Measurements from ENCODE around the gene KLRD1. TPM values are rescaled to one million over a fixed set of nuclear protein-coding genes. Genes with fewer than 3 reads are reported as not detected.
"Not testable (repeated sequence)": the region's sequence is repeated elsewhere in the genome, so short reads cannot be mapped to it uniquely, and the experiment has no call there.

KLRD1 gene
- total RNA-seq, 1 experiment from 2014 or later: 0.08 TPM

DNA sequence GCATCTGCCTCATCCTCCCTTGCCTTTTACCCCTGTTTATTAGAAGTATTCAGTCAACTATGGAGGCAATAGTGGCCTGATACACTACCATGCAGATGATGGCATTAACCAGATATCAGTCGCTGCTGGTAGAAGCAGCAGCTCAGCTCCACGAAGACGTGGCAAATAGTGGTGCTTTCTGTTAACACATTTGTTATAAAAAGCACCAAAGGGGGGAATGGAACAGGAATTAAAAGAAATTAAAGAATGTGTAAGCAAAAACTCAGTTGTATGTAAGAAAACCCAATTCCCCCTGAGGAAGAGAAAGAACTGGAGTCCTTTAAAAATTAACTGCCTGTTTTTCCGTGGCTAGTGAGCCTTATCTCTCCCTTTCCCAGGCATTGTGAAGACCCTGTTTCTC lies 60.0 kb downstream of the KLRD1 start:
- not testable (repeated sequence) for H3K9me3 ChIP-seq (replicated peaks); H3K27me3 ChIP-seq (replicated peaks); DNase-seq (ENCODE audit: low read depth in 1 of 2, low spot score in 2 of 2); H3K4me3 ChIP-seq; H3K27ac ChIP-seq; H3K36me3 ChIP-seq
- peaks cover 27% of the 10 kb centered on the region for H3K4me1 ChIP-seq (replicated peaks)

DNA sequence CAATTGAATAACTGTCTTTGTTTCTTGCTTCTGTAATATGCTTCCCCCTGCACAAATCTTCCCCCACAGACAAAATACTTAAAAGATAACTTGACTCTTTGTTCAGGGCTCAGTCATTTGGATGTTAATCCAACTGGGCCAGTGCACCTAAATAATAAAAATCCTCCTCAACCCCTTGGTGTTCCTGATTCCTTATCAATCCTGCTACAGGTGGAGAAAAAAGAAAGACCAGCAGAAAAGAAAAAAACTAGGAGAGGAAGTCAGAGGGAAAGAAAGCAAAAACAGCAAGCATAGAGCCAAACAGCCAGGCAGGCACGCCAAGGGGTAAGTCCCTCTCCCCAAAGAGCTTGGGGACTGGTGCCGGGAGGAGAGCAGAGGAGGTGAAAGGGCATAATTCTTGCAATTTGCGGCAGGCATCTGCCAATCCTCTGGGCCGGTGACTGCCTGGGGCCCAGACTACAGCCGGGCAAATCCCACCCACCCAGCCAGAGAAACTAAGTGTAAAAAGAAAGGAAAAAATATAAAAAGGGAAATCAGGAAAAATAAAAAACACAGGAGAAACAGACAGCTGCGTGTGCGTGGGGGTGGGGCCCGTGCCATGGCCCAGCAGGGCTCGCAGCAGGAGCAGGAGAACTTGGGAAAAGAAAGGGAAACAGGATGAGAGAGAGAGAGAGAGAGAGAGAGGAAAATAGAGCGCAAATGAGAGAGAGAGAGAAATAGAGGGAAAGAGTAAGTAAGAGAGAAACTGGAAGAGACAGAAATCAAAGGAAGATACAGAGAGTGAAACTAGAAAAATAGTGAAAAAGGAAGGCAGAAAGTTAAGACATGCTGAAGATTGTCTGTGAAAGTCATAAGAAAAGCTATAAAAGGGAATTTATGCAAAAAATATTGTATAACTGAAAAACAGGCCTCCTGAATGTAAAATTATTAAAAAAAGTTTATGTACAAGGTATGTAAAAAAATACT lies 60.8 kb downstream of the KLRD1 start:
- Histone ChIP-seq H3K9me3 (replicated peaks) (peaks cover 3% of the 10 kb centered on the region), H3K4me3 (no peak overlapping the region), H3K27me3 (replicated peaks) (no peaks in the 10 kb centered on the region), H3K36me3 (no peaks in the 10 kb centered on the region), H3K27ac (no peak overlapping the region), H3K4me1 (replicated peaks) (peaks cover 19% of the 10 kb centered on the region)
- DNase-seq (ENCODE audit: low read depth in 1 of 2, low spot score in 2 of 2): no peak

DNA sequence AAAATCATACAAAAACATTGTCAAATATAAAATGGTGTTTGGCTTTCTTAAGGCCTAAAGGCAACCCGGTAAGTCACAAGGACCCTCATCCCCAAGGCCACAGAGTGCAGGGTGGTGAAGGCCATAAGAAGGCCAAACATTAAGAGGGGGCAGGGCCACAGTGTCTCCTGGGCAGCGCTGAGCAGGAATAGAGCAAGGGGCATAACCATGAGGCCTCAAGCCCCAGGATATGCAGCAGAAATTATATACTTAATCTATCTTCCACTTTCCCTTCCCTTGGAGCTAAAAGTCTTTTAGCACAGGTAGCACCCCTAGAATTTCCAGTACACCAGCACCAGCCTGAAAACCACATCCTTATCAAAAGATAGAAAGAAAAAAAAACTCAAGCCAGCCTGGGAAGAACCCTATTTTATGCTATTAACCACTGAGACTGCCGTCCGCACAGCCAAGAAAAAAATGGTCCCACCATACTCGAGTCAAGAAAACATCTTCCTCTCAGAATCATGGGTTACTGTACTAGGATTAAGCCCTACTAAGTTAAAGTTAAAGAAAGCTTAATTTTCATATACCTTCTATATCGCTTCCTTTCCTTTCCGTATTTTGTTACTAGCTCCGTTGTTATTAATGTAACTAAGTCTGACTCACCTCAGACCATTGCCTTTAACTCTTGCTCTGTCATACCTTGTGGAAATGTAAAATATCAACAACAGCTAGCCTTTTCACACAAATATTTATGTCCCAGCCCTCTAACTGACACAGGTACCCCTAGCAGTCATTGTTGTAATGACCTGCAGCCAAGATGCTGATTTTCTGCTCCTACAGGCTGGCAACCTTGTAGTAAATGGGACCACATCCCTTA lies 62.1 kb downstream of the KLRD1 start:
- H3K9me3 ChIP-seq (replicated peaks): peaks cover 3% of the 10 kb centered on the region
- H3K27ac ChIP-seq: no peak overlapping the region
- H3K4me3 ChIP-seq: no peak overlapping the region
- DNase-seq (ENCODE audit: low read depth in 1 of 2, low spot score in 2 of 2): no peak
- H3K27me3 ChIP-seq (replicated peaks): no peaks in the 10 kb centered on the region
- peaks cover 10% of the 10 kb centered on the region for H3K4me1 ChIP-seq (replicated peaks)
- H3K36me3 ChIP-seq: no peaks in the 10 kb centered on the region

DNA sequence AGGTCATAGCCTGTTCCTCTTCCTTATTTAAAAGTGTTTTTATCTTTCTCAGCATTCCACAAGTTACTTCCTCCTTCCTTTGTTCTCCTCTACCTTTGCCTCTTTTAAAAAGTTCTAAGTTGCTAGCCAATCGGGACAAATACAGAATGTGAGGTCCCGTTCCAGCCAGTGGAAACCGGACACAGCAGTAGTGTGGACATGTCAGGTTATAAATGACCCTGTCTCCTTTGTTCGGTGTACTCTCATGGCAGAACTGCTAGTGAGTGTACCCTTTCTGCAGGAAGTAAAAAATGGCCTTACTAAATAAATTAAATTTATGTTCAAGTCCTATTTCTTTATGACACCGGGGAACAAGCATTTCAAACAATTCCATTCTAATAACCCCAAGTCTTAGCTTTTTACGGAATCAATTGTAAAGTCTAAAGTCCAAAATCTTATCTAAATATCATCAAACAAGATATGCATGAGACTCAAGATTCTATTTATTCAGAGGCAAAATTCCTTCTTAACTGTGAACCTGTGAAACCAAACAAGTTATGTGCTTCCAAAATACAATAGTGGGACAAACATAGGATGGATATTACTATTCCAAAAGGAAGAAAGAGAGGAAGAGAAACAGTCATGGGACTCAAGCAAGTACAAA lies 64.3 kb downstream of the KLRD1 start:
- H3K27ac ChIP-seq; H3K9me3 ChIP-seq (replicated peaks): not testable (repeated sequence)

DNA sequence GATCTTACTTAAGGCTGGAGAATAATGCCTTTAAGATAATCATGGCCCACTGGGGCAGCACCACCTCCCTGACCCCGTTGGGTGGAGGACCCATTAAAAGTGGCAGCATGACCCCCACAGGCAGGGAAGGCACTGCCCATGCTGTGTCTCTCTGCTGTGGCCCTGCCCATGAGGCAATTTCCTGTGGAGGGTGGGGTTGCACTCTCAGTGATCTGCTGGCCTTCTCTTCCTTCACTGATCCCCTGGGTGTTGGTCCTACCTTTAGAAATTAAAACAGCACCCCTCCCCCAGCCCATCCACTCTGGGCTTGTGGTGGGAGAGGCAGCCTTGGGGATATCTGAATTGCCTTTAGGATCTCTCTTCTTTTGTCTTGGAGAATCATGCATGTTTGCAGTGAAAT lies 64.9 kb downstream of the KLRD1 start:
- Histone ChIP-seq H3K27me3 (replicated peaks) (no peaks in the 10 kb centered on the region), H3K4me3 (no peak overlapping the region), H3K9me3 (replicated peaks) (peaks cover 1% of the 10 kb centered on the region), H3K27ac (no peak overlapping the region), H3K4me1 (replicated peaks) (no peaks in the 10 kb centered on the region), H3K36me3 (no peaks in the 10 kb centered on the region)
- no peak for DNase-seq (ENCODE audit: low read depth in 1 of 2, low spot score in 2 of 2)

More for the DNA sequence above, 64.3 kb downstream of the KLRD1 start:
- not testable (repeated sequence) for DNase-seq (ENCODE audit: low read depth in 1 of 2, low spot score in 2 of 2); H3K4me1 ChIP-seq (replicated peaks); H3K36me3 ChIP-seq; H3K27me3 ChIP-seq (replicated peaks); H3K4me3 ChIP-seq

DNA sequence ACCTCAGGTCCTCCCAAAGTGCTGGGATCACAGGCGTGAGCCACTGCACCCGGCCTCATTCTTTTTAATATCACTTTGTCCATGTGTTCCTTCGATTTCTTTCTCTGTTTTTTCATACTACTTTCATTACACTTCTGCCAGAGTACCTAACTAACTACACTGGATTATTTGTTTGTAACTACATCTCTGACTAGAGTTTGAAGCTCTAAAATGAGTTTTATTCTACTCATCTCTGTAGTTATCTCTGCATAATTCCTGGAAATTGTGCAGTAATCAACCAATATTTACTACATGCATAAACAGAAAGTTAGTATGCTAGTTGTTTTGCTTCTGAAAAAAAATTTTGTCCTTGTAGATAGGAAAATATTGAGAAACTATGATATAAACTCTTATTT lies 67.0 kb downstream of the KLRD1 start:
- DNase-seq (ENCODE audit: low read depth in 1 of 2, low spot score in 2 of 2): no peak
- Histone ChIP-seq H3K9me3 (replicated peaks) (no peaks in the 10 kb centered on the region), H3K4me1 (replicated peaks) (no peaks in the 10 kb centered on the region), H3K4me3 (no peak overlapping the region), H3K27me3 (replicated peaks) (no peaks in the 10 kb centered on the region), H3K27ac (no peak overlapping the region), H3K36me3 (no peaks in the 10 kb centered on the region)

DNA sequence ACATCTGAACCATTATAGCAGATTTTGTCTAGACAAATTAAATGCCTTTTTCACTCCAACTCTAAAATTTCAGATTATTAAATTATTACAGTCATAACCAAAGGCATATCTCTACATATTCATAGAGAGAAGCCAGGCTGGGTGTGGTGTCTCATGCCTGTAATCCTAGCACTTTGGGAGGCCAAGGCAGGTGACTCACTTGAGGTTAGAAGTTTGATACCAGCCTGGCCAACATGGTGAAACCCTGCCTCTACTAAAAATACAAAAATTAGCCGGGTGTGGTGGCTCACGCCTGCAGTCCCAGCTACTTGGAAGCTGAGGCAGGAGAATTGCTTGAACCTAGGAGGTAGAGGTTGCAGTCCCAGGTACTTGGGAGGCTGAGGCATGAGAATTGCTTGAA lies 71.1 kb downstream of the KLRD1 start:
- not testable (repeated sequence) for DNase-seq (ENCODE audit: low read depth in 1 of 2, low spot score in 2 of 2); H3K4me3 ChIP-seq; H3K4me1 ChIP-seq (replicated peaks); H3K36me3 ChIP-seq; H3K9me3 ChIP-seq (replicated peaks); H3K27me3 ChIP-seq (replicated peaks); H3K27ac ChIP-seq

Other genes starting within 250 kb of the KLRD1 start
- not detected in 2 replicates for gene CLEC1A, start 208.9 kb upstream of the KLRD1 start, total RNA-seq (2014; rRNA removed; shearing (Covaris generic))
- not detected in 2 replicates for gene CLEC7A, start 177.7 kb upstream of the KLRD1 start, total RNA-seq (2014; rRNA removed; shearing (Covaris generic))
- 18.2 and 32.4 TPM in 2 replicates for gene OLR1, start 135.7 kb upstream of the KLRD1 start, total RNA-seq (2014; rRNA removed; shearing (Covaris generic))
- gene TMEM52B, start 128.8 kb upstream of the KLRD1 start, total RNA-seq (2014; rRNA removed; shearing (Covaris generic)): 0.63 and 1.1 TPM in 2 replicates
- 38.0 and 43.7 TPM in 2 replicates for gene GABARAPL1, start 95.0 kb upstream of the KLRD1 start, total RNA-seq (2014; rRNA removed; shearing (Covaris generic))
- not detected in 2 replicates for gene KLRK1, start 82.2 kb downstream of the KLRD1 start, total RNA-seq (2014; rRNA removed; shearing (Covaris generic))
- gene KLRC4, start 101.9 kb downstream of the KLRD1 start, total RNA-seq (2014; rRNA removed; shearing (Covaris generic)): not detected in 2 replicates
- not detected in 2 replicates for gene KLRC3, start 112.7 kb downstream of the KLRD1 start, total RNA-seq (2014; rRNA removed; shearing (Covaris generic))
- not detected in 2 replicates for gene KLRC2, start 128.1 kb downstream of the KLRD1 start, total RNA-seq (2014; rRNA removed; shearing (Covaris generic))
- gene KLRC1, start 145.5 kb downstream of the KLRD1 start, total RNA-seq (2014; rRNA removed; shearing (Covaris generic)): not detected in 2 replicates
- gene EIF2S3B, start 198.0 kb downstream of the KLRD1 start, total RNA-seq (2014; rRNA removed; shearing (Covaris generic)): 0.34 and 0.53 TPM in 2 replicates